ENCODE measurements around the gene UBALD2.

GRCh38 chr17:76279742-76280287, 14.7 kb downstream of the UBALD2 start:
- TF ChIP-seq, protein P1, sequence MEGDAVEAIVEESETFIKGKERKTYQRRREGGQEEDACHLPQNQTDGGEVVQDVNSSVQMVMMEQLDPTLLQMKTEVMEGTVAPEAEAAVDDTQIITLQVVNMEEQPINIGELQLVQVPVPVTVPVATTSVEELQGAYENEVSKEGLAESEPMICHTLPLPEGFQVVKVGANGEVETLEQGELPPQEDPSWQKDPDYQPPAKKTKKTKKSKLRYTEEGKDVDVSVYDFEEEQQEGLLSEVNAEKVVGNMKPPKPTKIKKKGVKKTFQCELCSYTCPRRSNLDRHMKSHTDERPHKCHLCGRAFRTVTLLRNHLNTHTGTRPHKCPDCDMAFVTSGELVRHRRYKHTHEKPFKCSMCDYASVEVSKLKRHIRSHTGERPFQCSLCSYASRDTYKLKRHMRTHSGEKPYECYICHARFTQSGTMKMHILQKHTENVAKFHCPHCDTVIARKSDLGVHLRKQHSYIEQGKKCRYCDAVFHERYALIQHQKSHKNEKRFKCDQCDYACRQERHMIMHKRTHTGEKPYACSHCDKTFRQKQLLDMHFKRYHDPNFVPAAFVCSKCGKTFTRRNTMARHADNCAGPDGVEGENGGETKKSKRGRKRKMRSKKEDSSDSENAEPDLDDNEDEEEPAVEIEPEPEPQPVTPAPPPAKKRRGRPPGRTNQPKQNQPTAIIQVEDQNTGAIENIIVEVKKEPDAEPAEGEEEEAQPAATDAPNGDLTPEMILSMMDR (IDR thresholded peaks at IDR 0.05): no peak
- TF ChIP-seq POLR2A (IDR thresholded peaks at IDR 0.05): no peak
